Vagina (tissue), 2 donors: ENCODE data around the gene SH3GL2. TPM values are rescaled to one million over a fixed set of nuclear protein-coding genes. Genes with fewer than 3 reads are reported as not detected.

Source experiments
- DNase-seq, 2 donors: peaks; one replicate each; pipeline ENCODE4 v3.0.0-alpha.2; 2017; ENCODE audit errors: extremely low spot score in 2 of 2
- H3K27ac ChIP-seq: fragments of 200-600 bp; sonication (generic); one replicate; pipeline ENCODE4 v1.5.1; 2019
- H3K27me3 ChIP-seq: fragments of 200-600 bp; sonication (generic); one replicate; pipeline ENCODE4 v1.5.1; 2019
- H3K36me3 ChIP-seq, 2 donors: fragments of 200-600 bp; sonication (generic); one replicate each; pipeline ENCODE4 v1.5.1; 2017 to 2019
- H3K4me1 ChIP-seq: fragments of 200-600 bp; sonication (generic); one replicate; pipeline ENCODE4 v1.5.1; 2019
- H3K4me3 ChIP-seq, 2 donors: fragments of 200-600 bp; sonication (generic); 1 replicate in 1 of 2; 2 replicates in 1 of 2; pipeline ENCODE4 v1.5.1; 2016 to 2019
- H3K9me3 ChIP-seq: fragments of 200-600 bp; sonication (generic); one replicate; pipeline ENCODE4 v1.5.1; 2019
- CTCF ChIP-seq, 3 experiments: fragments of 450-650 bp in 2 of 3; fragments of 200-600 bp in 1 of 3; sonication (generic) in 1 of 3; IDR thresholded peaks; one replicate each; pipeline ENCODE4 v1.5.1; 2017 to 2019; ENCODE audit warnings: antibody characterized with exemption in 3 of 3, mild to moderate bottlenecking in 2 of 3, moderate library complexity in 2 of 3
- POLR2A ChIP-seq, 2 donors: fragments of 450-650 bp; IDR thresholded peaks; one replicate each; pipeline ENCODE4 v1.6.1; 2017; ENCODE audit warnings: antibody characterized with exemption in 2 of 2, mild to moderate bottlenecking in 2 of 2, moderate library complexity in 2 of 2
- POLR2AphosphoS5 ChIP-seq, 2 donors: sonication (generic); formaldehyde crosslinking; IDR thresholded peaks; one replicate each; pipeline ENCODE4 v1.9.0; 2017; ENCODE audit warnings: antibody characterized with exemption in 2 of 2, mild to moderate bottlenecking in 2 of 2, low read depth in 1 of 2; ENCODE audit not compliant: insufficient read depth in 1 of 2
- intact Hi-C: fragments of 100-400 bp; cut with DNase I; formaldehyde crosslinking; loops from one replicate; pipeline ENCODE4 v1.15.1; 2023
- total RNA-seq: library from RNA; depleted of rRNA; stranded (reverse); fragments of >200 nt; gene quantifications from one replicate; pipeline ENCODE4 v1.2.3, GENCODE V29; 2016

SH3GL2 gene
- total RNA-seq, 1 donor from 2014 or later = not detected

GRCh38 chr9:17648516-17648915, 69.7 kb downstream of the SH3GL2 start:
- intact Hi-C loops = no loop called here
- no peak overlapping the region for H3K27ac ChIP-seq

DNA sequence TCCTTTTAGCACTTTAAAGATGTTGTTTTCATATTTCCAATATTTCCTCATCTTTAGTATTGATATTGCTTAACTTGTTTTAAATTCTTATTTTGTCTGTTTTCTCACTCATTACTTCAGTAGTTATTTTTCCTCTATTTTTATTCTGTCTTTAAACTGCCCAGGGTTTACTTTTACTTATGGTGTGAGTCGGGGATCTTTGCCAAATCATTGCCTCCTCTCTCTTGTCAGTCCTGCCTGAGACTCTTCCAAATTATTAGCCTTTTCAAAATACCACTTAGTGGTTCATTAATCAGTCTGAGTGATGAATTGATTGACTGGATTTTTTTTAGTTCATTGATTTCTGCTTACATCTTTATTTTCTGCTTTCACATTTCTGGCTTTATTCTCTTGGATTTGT, 72.9 kb downstream of the SH3GL2 start:
- TF ChIP-seq POLR2AphosphoS5 (IDR thresholded peaks at IDR 0.05; ENCODE audit: insufficient read depth in 1 of 2, low read depth in 1 of 2) = no peak
- H3K4me3 ChIP-seq = no peak overlapping the region
- intact Hi-C loops = no loop called here
- DNase-seq = no peak
- H3K9me3 ChIP-seq = no peaks in the 10 kb centered on the region
- no peaks in the 10 kb centered on the region for H3K36me3 ChIP-seq
- no peaks in the 10 kb centered on the region for H3K27me3 ChIP-seq
- H3K27ac ChIP-seq = no peak overlapping the region
- H3K4me1 ChIP-seq = no peaks in the 10 kb centered on the region

More at GRCh38 chr9:17648516-17648915, 69.7 kb downstream of the SH3GL2 start:
- TF ChIP-seq POLR2A (IDR thresholded peaks at IDR 0.05) = no peak
- TF ChIP-seq POLR2AphosphoS5 (IDR thresholded peaks at IDR 0.05; ENCODE audit: insufficient read depth in 1 of 2, low read depth in 1 of 2) = no peak
- no peak for TF ChIP-seq CTCF (IDR thresholded peaks at IDR 0.05)
- no peaks in the 10 kb centered on the region for H3K27me3 ChIP-seq
- H3K4me3 ChIP-seq = no peak overlapping the region
- no peaks in the 10 kb centered on the region for H3K9me3 ChIP-seq
- H3K36me3 ChIP-seq = no peaks in the 10 kb centered on the region
- DNase-seq = no peak
- H3K4me1 ChIP-seq = no peaks in the 10 kb centered on the region

DNA sequence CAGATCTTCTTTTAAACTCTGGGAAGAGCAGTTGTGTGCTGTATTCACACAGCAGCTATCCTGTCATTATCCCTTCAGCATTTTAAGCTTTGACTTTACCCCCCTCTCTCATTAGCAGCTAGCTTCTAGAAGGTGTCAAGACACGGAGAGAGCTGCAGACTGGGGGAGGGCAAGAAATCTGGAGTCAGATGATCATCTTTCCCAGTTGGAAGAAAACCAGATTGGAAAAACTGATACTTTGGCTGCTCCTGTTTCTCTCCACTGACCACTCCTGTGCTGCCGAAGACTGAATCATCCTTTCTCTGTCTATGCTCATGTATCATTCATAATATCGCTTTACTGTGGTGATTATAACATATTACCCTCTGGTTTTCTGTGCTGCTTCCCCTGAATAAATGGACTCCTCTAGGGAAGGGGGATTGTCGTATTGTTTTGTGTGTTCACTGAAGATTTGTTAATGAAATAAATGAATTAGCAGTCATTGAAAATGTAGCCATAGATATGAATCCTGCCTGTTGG, 75.1 kb downstream of the SH3GL2 start:
- DNase-seq = no peak

DNA sequence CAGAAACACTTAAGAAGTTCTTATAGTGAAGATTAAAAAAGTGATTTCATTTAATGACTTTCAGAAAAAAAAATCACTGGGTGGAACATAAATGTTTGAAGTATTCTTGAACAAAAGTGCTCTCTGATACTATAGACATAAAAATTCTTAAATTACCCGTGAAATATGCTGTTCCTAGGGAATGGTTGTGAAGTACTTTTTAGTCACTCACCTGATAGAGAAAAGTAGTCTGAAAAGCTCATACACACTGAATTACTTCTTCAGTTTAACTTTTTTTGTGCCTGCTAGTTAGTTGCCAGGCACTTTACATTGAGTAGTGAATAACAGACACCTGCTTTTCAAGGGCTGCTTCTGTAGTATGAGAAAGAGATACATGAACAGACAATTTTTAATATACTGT, 78.0 kb downstream of the SH3GL2 start:
- no peaks in the 10 kb centered on the region for H3K4me1 ChIP-seq
- no peaks in the 10 kb centered on the region for H3K36me3 ChIP-seq
- no peak overlapping the region for H3K4me3 ChIP-seq
- intact Hi-C loops = no loop called here
- H3K9me3 ChIP-seq = no peaks in the 10 kb centered on the region
- no peak overlapping the region for H3K27ac ChIP-seq
- no peak for DNase-seq
- no peaks in the 10 kb centered on the region for H3K27me3 ChIP-seq
- TF ChIP-seq POLR2AphosphoS5 (IDR thresholded peaks at IDR 0.05; ENCODE audit: insufficient read depth in 1 of 2, low read depth in 1 of 2) (no peak), CTCF (IDR thresholded peaks at IDR 0.05) (no peak), POLR2A (IDR thresholded peaks at IDR 0.05) (no peak)

More for the DNA sequence above, 75.1 kb downstream of the SH3GL2 start:
- H3K9me3 ChIP-seq = no peaks in the 10 kb centered on the region
- no peaks in the 10 kb centered on the region for H3K27me3 ChIP-seq
- intact Hi-C loops = no loop called here
- H3K4me1 ChIP-seq = no peaks in the 10 kb centered on the region
- no peak overlapping the region for H3K4me3 ChIP-seq
- no peak overlapping the region for H3K27ac ChIP-seq
- H3K36me3 ChIP-seq = no peaks in the 10 kb centered on the region
- TF ChIP-seq POLR2AphosphoS5 (IDR thresholded peaks at IDR 0.05; ENCODE audit: insufficient read depth in 1 of 2, low read depth in 1 of 2) (no peak), CTCF (IDR thresholded peaks at IDR 0.05) (no peak), POLR2A (IDR thresholded peaks at IDR 0.05) (no peak)

DNA sequence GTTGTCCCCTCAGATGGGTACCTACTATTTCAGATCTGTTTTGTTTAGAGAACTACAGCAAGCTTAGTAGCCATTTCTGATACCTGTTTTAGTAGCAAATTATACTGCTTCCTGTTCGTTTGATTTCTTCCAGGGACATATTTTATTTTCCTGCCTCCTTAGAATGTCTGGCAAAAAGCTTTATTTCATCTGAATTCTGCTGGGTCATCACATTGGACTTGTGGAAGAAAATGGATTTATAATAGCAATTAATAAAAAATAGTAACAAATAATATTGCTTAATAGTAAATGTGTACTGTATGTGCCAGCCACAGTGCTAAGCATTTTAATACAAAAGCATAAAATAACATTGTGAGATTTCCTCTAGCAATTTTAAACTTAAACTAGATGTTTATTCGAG, 79.4 kb downstream of the SH3GL2 start:
- Histone ChIP-seq H3K4me1 (no peaks in the 10 kb centered on the region), H3K27ac (no peak overlapping the region), H3K4me3 (no peak overlapping the region), H3K27me3 (no peaks in the 10 kb centered on the region), H3K9me3 (no peaks in the 10 kb centered on the region), H3K36me3 (no peaks in the 10 kb centered on the region)
- DNase-seq = no peak
- intact Hi-C loops = no loop called here
- no peak for TF ChIP-seq POLR2AphosphoS5 (IDR thresholded peaks at IDR 0.05; ENCODE audit: insufficient read depth in 1 of 2, low read depth in 1 of 2)
- no peak for TF ChIP-seq POLR2A (IDR thresholded peaks at IDR 0.05)
- TF ChIP-seq CTCF (IDR thresholded peaks at IDR 0.05) = no peak
